Spleen (tissue), 11 donors: ENCODE data around the gene AUP1. TPM values are rescaled to one million over a fixed set of nuclear protein-coding genes. Genes with fewer than 3 reads are reported as not detected.

Experiments
- DNase-seq: peaks from one replicate; pipeline ENCODE4 v3.0.0-alpha.2; 2020
- H3K27ac ChIP-seq, 8 donors: fragments of 200-600 bp; sonication (generic) in 7 of 8; 1 replicate in 4 of 8; 2 replicates in 4 of 8; pipeline versions ENCODE4 v1.5.0 to v1.8.0; 2016 to 2021; ENCODE audit warnings: inconsistent platforms in 4 of 8, mild to moderate bottlenecking in 4 of 8, moderate library complexity in 1 of 8
- H3K27me3 ChIP-seq, 7 donors: fragments of 200-600 bp; sonication (generic) in 6 of 7; replicated peaks in 1 of 7; 1 replicate in 4 of 7; 2 replicates in 3 of 7; pipeline versions ENCODE4 v1.5.0 to v1.8.0; 2016 to 2021; ENCODE audit warnings: inconsistent platforms in 3 of 7, mild to moderate bottlenecking in 1 of 7
- H3K36me3 ChIP-seq, 6 donors: fragments of 200-600 bp; sonication (generic) in 5 of 6; 1 replicate in 4 of 6; 2 replicates in 2 of 6; pipeline versions ENCODE4 v1.5.0 to v1.8.0; 2016 to 2021; ENCODE audit warnings: inconsistent platforms in 2 of 6
- H3K4me1 ChIP-seq, 6 donors: fragments of 200-600 bp; sonication (generic) in 5 of 6; 1 replicate in 3 of 6; 2 replicates in 3 of 6; pipeline versions ENCODE4 v1.5.0 to v1.8.0; 2016 to 2021; ENCODE audit warnings: inconsistent platforms in 3 of 6
- H3K4me3 ChIP-seq, 8 donors: fragments of 200-600 bp; sonication (generic) in 7 of 8; 1 replicate in 4 of 8; 2 replicates in 4 of 8; pipeline versions ENCODE4 v1.5.0 to v1.8.0; 2016 to 2021; ENCODE audit warnings: inconsistent platforms in 4 of 8, mild to moderate bottlenecking in 4 of 8, moderate library complexity in 2 of 8
- H3K9me3 ChIP-seq, 8 donors: fragments of 200-600 bp; sonication (generic) in 7 of 8; 1 replicate in 4 of 8; 2 replicates in 4 of 8; pipeline versions ENCODE4 v1.5.0 to v1.8.0; 2016 to 2021; ENCODE audit warnings: inconsistent platforms in 4 of 8
- CTCF ChIP-seq, 11 experiments: fragments of 200-600 bp in 7 of 11; fragments of 450-650 bp in 4 of 11; sonication (generic) in 4 of 11; IDR thresholded peaks in 8 of 11; conservative IDR thresholded peaks in 3 of 11; 1 replicate in 7 of 11; 2 replicates in 4 of 11; pipeline versions ENCODE4 v1.4.0 to v1.8.0; 2016 to 2021; ENCODE audit warnings: antibody characterized with exemption in 11 of 11, inconsistent platforms in 4 of 11, mild to moderate bottlenecking in 1 of 11
- POLR2A ChIP-seq, 3 donors: fragments of 450-650 bp; IDR thresholded peaks; one replicate each; pipeline ENCODE4 v1.5.1; 2017; ENCODE audit warnings: antibody characterized with exemption in 3 of 3, mild to moderate bottlenecking in 1 of 3
- POLR2AphosphoS5 ChIP-seq, 3 donors: sonication (generic); formaldehyde crosslinking; IDR thresholded peaks; one replicate each; pipeline ENCODE4 v1.5.1; 2017; ENCODE audit warnings: antibody characterized with exemption in 3 of 3
- WGBS, 5 donors: extraction: QIAGEN DNeasy Blood & Tissue Kit in 3 of 5; methylation state at CpG; one replicate each; pipeline versions ENCODE4 v1.1.5 to v1.1.7; 2013 to 2018; 5-methylcytosine and 5-hydroxymethylcytosine counted together
- intact Hi-C: fragments of 100-400 bp; cut with DNase I; formaldehyde crosslinking; loops from one replicate; pipeline ENCODE4 v1.15.0; 2023; ENCODE audit warnings: low total_unique reads
- polyA plus RNA-seq, 3 donors: library from polyadenylated mRNA; stranded (reverse); fragments of 200-250 nt; gene quantifications; one replicate each; pipeline ENCODE4 v1.2.1, GENCODE V29; 2013
- total RNA-seq, 7 donors: library from RNA; depleted of rRNA in 3 of 7; stranded (reverse); fragments of >200 nt in 3 of 7; fragmentation: NEBNext Ultra II Directional in 4 of 7; extraction: Animal tissue kit (Norgen Biotek cat#: 25700) in 4 of 7; gene quantifications; one replicate each; pipeline versions ENCODE4 v1.1.0 to v1.2.1, GENCODE V29; 2016 to 2021
- donor health status: healthy with polysubstance abuse.
- donor health status: DM: no; HTN: no; CAD: no; lungs with moderate emphysema.
- donor health status: DM: no; HTN: no; CAD: no.
- donor health status: Bipolar disorder and iron deficiency.
- donor health status: healthy.
- donor health status: DM: no; HTN: no; CAD: no.
- donor health status: DM: yes; HTN: yes; CAD: no.

Gene AUP1
- total and polyA plus RNA-seq, 10 donors: 107 to 226 (median 135) TPM

GRCh38 chr2:74502147-74502719 is 27.3 kb downstream of the AUP1 start:
- WGBS, 5 donors: 10 to 24% (median 14%) methylated on average over 32 of the region's 32 CpGs
- peak; percentile 72 for DNase-seq
- Histone ChIP-seq H3K4me3 (peak overlapping the region; percentile 41 to 90 (median 54)), H3K4me1 (peaks cover 40 to 90% (median 82%) of the 10 kb centered on the region in 6 donors), H3K9me3 (no peaks in the 10 kb centered on the region), H3K27ac (peak overlapping the region; percentile 41 to 86 (median 71)), H3K27me3 (peaks cover 9 to 72% (median 41%) of the 10 kb centered on the region in 7 donors), H3K36me3 (peaks cover 0 to 23% (median 16%) of the 10 kb centered on the region in 6 donors)
- TF ChIP-seq POLR2AphosphoS5 (IDR thresholded peaks at IDR 0.05) (peak in 2 of 3 donors; percentile 22), CTCF (IDR thresholded peaks at IDR 0.05 in 8 of 11, conservative IDR thresholded peaks at IDR 0.05 in 3 of 11) (no peak), POLR2A (IDR thresholded peaks at IDR 0.05) (no peak)
- intact Hi-C loops: loop anchor here (5.0 kb wide), 1 partner anchor 85 kb away; no protein-coding TSS in a partner anchor

GRCh38 chr2:74501335-74502071 is 28.0 kb downstream of the AUP1 start:
- DNase-seq: peak; percentile 58
- Histone ChIP-seq H3K27ac (no peak overlapping the region), H3K4me1 (peaks cover 37 to 86% (median 77%) of the 10 kb centered on the region in 6 donors), H3K9me3 (no peaks in the 10 kb centered on the region), H3K27me3 (peaks cover 9 to 79% (median 42%) of the 10 kb centered on the region in 7 donors), H3K36me3 (peaks cover 0 to 23% (median 16%) of the 10 kb centered on the region in 6 donors), H3K4me3 (peak overlapping the region in 1 of 8 donors; percentile 90)
- intact Hi-C loops: loop anchor here (5.0 kb wide), 1 partner anchor 86 kb away; no protein-coding TSS in a partner anchor
- WGBS, 5 donors: 72 to 81% (median 73%) methylated on average over 18 of the region's 18 CpGs
- TF ChIP-seq CTCF (IDR thresholded peaks at IDR 0.05 in 8 of 11, conservative IDR thresholded peaks at IDR 0.05 in 3 of 11) (no peak), POLR2AphosphoS5 (IDR thresholded peaks at IDR 0.05) (no peak), POLR2A (IDR thresholded peaks at IDR 0.05) (no peak)

- H3K4me3 ChIP-seq: no peak overlapping the region
- TF ChIP-seq CTCF (IDR thresholded peaks at IDR 0.05 in 8 of 11, conservative IDR thresholded peaks at IDR 0.05 in 3 of 11) (no peak), POLR2AphosphoS5 (IDR thresholded peaks at IDR 0.05) (no peak), POLR2A (IDR thresholded peaks at IDR 0.05) (no peak)
- H3K36me3 ChIP-seq: peaks cover 0 to 16% (median 12%) of the 10 kb centered on the region in 6 donors
- peaks cover 9 to 79% (median 42%) of the 10 kb centered on the region in 7 donors for H3K27me3 ChIP-seq
- peaks cover 28 to 76% (median 68%) of the 10 kb centered on the region in 6 donors for H3K4me1 ChIP-seq
- no peak overlapping the region for H3K27ac ChIP-seq
- DNase-seq: peak; percentile 18
- H3K9me3 ChIP-seq: no peaks in the 10 kb centered on the region
- intact Hi-C loops: loop anchor here (5.0 kb wide), 1 partner anchor 87 kb away; no protein-coding TSS in a partner anchor
These were observed 28.9 kb downstream of the AUP1 start for GRCh38 chr2:74500578-74500946.
